Neural progenitor cell (in vitro differentiated cells): ENCODE data around the gene NOXO1. TPM values are rescaled to one million over a fixed set of nuclear protein-coding genes. Genes with fewer than 3 reads are reported as not detected.
A peak's percentile ranks its signal among the peaks of the same experiment; 100 is the strongest.

ENCODE experiments used
- DNase-seq: peaks from one replicate; pipeline ENCODE4 v3.0.0-alpha.2; 2016; ENCODE audit warnings: low spot score
- H2AFZ ChIP-seq: fragments of 200-600 bp; sonication (generic); replicated peaks from 2 replicates; pipeline ENCODE4 v1.6.1; 2016; ENCODE audit warnings: antibody characterized with exemption
- H3F3A ChIP-seq: fragments of 200-600 bp; sonication (generic); 2 replicates; pipeline ENCODE4 v1.6.1; 2016; ENCODE audit warnings: antibody characterized with exemption, low read depth
- H3K27ac ChIP-seq: fragments of 200-600 bp; sonication (generic); 2 replicates; pipeline ENCODE4 v1.5.1; 2016; ENCODE audit warnings: mild to moderate bottlenecking
- H3K27me3 ChIP-seq: fragments of 200-600 bp; sonication (generic); 2 replicates; pipeline ENCODE4 v1.6.1; 2016; ENCODE audit warnings: mild to moderate bottlenecking, moderate library complexity
- H3K36me3 ChIP-seq: fragments of 200-600 bp; sonication (generic); 2 replicates; pipeline ENCODE4 v1.5.1; 2016
- H3K4me1 ChIP-seq: fragments of 200-600 bp; sonication (generic); 2 replicates; pipeline ENCODE4 v1.6.1; 2016; ENCODE audit warnings: mixed run types
- H3K4me2 ChIP-seq: fragments of 200-600 bp; sonication (generic); 2 replicates; pipeline ENCODE4 v1.6.1; 2016
- H3K4me3 ChIP-seq: fragments of 200-600 bp; sonication (generic); 2 replicates; pipeline ENCODE4 v1.5.1; 2016
- H3K79me2 ChIP-seq: fragments of 200-600 bp; sonication (generic); 2 replicates; pipeline ENCODE4 v1.6.1; 2016; ENCODE audit warnings: low read depth
- H3K9ac ChIP-seq: fragments of 200-600 bp; sonication (generic); 2 replicates; pipeline ENCODE4 v1.6.1; 2016
- H3K9me3 ChIP-seq: fragments of 200-600 bp; sonication (generic); 2 replicates; pipeline ENCODE4 v1.5.1; 2016; ENCODE audit warnings: low read depth
- H4K20me1 ChIP-seq: fragments of 200-600 bp; sonication (generic); 2 replicates; pipeline ENCODE4 v1.6.1; 2016; ENCODE audit warnings: low read depth
- H3K27ac Mint-ChIP-seq: 3 replicates; pipeline ENCODE4 v1.8.0; 2021; ENCODE audit warnings: mixed read lengths
- H3K27me3 Mint-ChIP-seq: 2 replicates; pipeline ENCODE4 v1.8.0; 2022; ENCODE audit warnings: low read depth, mild to moderate bottlenecking, inconsistent platforms, moderate library complexity, mixed read lengths; ENCODE audit not compliant: insufficient read depth
- H3K36me3 Mint-ChIP-seq: 3 replicates; pipeline ENCODE4 v1.8.0; 2021; ENCODE audit warnings: mixed read lengths
- H3K4me1 Mint-ChIP-seq: 3 replicates; pipeline ENCODE4 v1.8.0; 2021; ENCODE audit warnings: mixed read lengths
- H3K4me3 Mint-ChIP-seq: 3 replicates; pipeline ENCODE4 v1.8.0; 2021; ENCODE audit warnings: mild to moderate bottlenecking, moderate library complexity, mixed read lengths
- H3K9me3 Mint-ChIP-seq: 3 replicates; pipeline ENCODE4 v1.8.0; 2020; ENCODE audit warnings: mixed read lengths
- CTCF ChIP-seq: fragments of 200-600 bp; sonication (generic); IDR thresholded peaks from 2 replicates; pipeline ENCODE4 v1.5.1; 2017; ENCODE audit warnings: antibody characterized with exemption, mild to moderate bottlenecking
- EZH2 ChIP-seq: fragments of 200-600 bp; sonication (generic); IDR thresholded peaks from 2 replicates; pipeline ENCODE4 v1.6.1; 2017; ENCODE audit warnings: antibody characterized with exemption, mild to moderate bottlenecking, moderate library complexity
- EZH2phosphoT487 ChIP-seq: fragments of 200-600 bp; sonication (generic); IDR thresholded peaks from 2 replicates; pipeline ENCODE4 v1.6.1; 2017; ENCODE audit warnings: antibody characterized with exemption
- total RNA-seq: library from RNA; depleted of rRNA; stranded (reverse); fragments of >200 nt; gene quantifications from 2 replicates; pipeline ENCODE4 v1.2.3, GENCODE V29; 2015; ENCODE audit warnings: low replicate concordance

The NOXO1 gene
- total RNA-seq, 1 donor from 2014 or later: not detected

DNA sequence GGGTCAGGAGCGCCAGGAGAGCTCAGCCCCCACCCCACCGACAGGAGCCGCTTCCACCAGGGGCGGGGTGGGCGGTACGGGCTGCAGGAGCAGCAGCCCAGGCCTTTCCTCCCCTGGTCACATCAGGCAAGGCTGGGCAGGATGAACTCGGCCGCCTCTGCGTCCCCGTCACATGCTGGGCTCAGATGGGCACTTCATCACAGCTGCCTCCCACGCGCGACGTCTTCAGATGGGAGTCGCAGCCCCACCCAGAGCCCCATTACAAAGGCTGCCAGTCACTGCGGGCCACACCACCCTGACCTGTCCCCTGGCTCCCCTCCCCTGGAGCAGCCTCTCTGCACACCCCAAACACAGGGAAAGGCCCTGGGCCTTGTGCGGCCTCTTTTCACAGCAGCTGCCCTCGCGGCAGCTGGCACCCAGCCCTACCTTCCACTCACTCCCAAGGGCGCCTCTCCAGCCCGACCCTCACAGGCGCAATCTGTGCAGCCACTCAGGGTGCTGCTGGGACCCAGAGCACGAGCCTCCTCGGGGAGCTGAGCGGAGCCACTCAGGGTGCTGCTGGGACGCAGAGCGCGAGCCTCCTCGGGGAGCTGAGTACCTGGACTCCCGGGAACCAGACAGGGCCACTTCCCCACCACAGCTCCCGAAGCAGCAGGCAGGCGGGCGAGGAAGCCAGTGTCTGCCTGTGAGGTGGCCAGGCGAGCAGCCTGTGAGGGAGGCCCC, 23.7 kb upstream of the NOXO1 start:
- Histone ChIP-seq H3K4me3 (no peak overlapping the region), H4K20me1 (peaks cover 66% of the 10 kb centered on the region), H3K4me1 (peaks cover 14% of the 10 kb centered on the region), H3K27ac (no peak overlapping the region), H2AFZ (no peak overlapping the region), H3K27me3 (no peaks in the 10 kb centered on the region), H3K79me2 (peaks cover 52% of the 10 kb centered on the region), H3F3A (peaks cover 22% of the 10 kb centered on the region), H3K9me3 (no peaks in the 10 kb centered on the region), H3K36me3 (no peaks in the 10 kb centered on the region), H3K9ac (no peak overlapping the region), H3K4me2 (no peak overlapping the region)
- TF ChIP-seq EZH2phosphoT487 (no peak), EZH2 (no peak), CTCF (no peak)
- Mint-ChIP-seq H3K36me3 (peaks cover 4% of the 10 kb centered on the region), H3K27ac (no peak overlapping the region), H3K27me3 (peaks cover 2% of the 10 kb centered on the region), H3K4me1 (peaks cover 28% of the 10 kb centered on the region), H3K4me3 (peak overlapping the region; percentile 50), H3K9me3 (no peaks in the 10 kb centered on the region)
- DNase-seq: no peak

- no peak overlapping the region for H3K9ac ChIP-seq
- H3F3A ChIP-seq: peaks cover 19% of the 10 kb centered on the region
- H3K27me3 ChIP-seq: no peaks in the 10 kb centered on the region
- peaks cover 27% of the 10 kb centered on the region for H3K4me1 Mint-ChIP-seq
- H3K9me3 ChIP-seq: no peaks in the 10 kb centered on the region
- peak; percentile 99 for DNase-seq
- H3K27me3 Mint-ChIP-seq: no peaks in the 10 kb centered on the region
- peaks cover 4% of the 10 kb centered on the region for H3K36me3 Mint-ChIP-seq
- no peak overlapping the region for H3K27ac Mint-ChIP-seq
- peaks cover 64% of the 10 kb centered on the region for H4K20me1 ChIP-seq
- H3K4me2 ChIP-seq: peak overlapping the region; percentile 60
- H3K36me3 ChIP-seq: no peaks in the 10 kb centered on the region
- H3K79me2 ChIP-seq: peaks cover 48% of the 10 kb centered on the region
- TF ChIP-seq EZH2 (no peak), EZH2phosphoT487 (no peak), CTCF (peak; percentile 98)
- peak overlapping the region; percentile 44 for H3K27ac ChIP-seq
- H3K4me3 Mint-ChIP-seq: peak overlapping the region; percentile 35
- no peak overlapping the region for H2AFZ ChIP-seq
- H3K4me1 ChIP-seq: peaks cover 14% of the 10 kb centered on the region
- no peaks in the 10 kb centered on the region for H3K9me3 Mint-ChIP-seq
- H3K4me3 ChIP-seq: peak overlapping the region; percentile 8
These were observed 22.8 kb upstream of the NOXO1 start for GRCh38 chr16:2003827-2004641.

GRCh38 chr16:2003231-2003826, 22.1 kb upstream of the NOXO1 start:
- H3K36me3 Mint-ChIP-seq: peaks cover 2% of the 10 kb centered on the region
- Histone ChIP-seq H4K20me1 (peaks cover 57% of the 10 kb centered on the region), H2AFZ (no peak overlapping the region), H3K27ac (no peak overlapping the region), H3K27me3 (no peaks in the 10 kb centered on the region), H3K4me2 (no peak overlapping the region), H3K9me3 (no peaks in the 10 kb centered on the region), H3K4me1 (peaks cover 10% of the 10 kb centered on the region), H3K4me3 (no peak overlapping the region), H3K79me2 (peaks cover 41% of the 10 kb centered on the region), H3F3A (peaks cover 16% of the 10 kb centered on the region), H3K9ac (no peak overlapping the region), H3K36me3 (no peaks in the 10 kb centered on the region)
- DNase-seq: peak; percentile 1
- no peak for TF ChIP-seq CTCF
- TF ChIP-seq EZH2phosphoT487: no peak
- no peak for TF ChIP-seq EZH2
- H3K27ac Mint-ChIP-seq: no peak overlapping the region
- peaks cover 21% of the 10 kb centered on the region for H3K4me1 Mint-ChIP-seq
- H3K4me3 Mint-ChIP-seq: peak overlapping the region; percentile 58
- H3K9me3 Mint-ChIP-seq: no peaks in the 10 kb centered on the region
- no peaks in the 10 kb centered on the region for H3K27me3 Mint-ChIP-seq
